ENCODE measurements around the gene MLX. TPM values are rescaled to one million over a fixed set of nuclear protein-coding genes. Genes with fewer than 3 reads are reported as not detected.
"Not testable (repeated sequence)": the region's sequence is repeated elsewhere in the genome, so short reads cannot be mapped to it uniquely, and the experiment has no call there.

Gene MLX
- total RNA-seq, 1 donor from 2014 or later, result 61.3 TPM

DNA sequence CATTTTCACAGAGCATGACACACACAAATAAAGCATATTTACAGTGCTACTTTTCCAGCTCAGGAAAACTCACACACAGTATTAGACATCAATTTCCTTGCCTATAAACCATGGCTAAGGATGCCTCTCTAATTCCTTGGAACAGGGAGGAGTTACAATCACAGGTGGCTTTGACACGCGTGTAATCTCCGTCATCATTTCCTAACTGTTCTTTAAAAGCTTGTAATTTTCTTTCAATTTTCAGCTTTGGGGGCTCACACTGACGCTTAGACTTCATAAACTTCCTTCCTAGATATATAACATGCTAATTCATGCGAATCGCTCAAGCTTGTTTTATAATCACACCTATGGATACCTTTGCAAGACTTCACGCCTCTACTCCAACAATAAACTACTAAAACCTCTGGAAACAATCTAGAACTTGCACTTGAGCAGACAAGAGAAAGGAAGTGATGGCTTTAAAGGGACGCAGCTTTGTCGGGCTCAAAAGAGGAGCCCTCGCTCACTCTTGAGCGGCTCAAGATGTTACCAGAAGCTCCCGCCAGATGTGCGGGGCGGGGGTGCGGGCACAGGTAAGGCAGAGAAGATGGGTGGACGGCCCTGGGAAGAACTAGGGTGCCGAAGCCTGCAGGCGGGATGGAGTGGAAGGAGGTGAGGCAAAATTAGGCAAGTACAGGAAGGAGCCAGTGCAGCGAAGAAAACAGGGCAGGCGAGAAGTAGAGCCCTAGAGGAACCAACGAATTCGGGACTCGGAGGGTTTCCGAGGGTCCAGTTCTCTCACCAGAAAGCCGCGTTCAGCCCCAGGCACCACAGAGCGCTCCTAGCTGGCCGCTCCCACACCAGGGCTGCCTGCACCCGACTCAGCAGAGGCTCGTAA is 41.6 kb downstream of the MLX start:
- TF ChIP-seq, protein P1, sequence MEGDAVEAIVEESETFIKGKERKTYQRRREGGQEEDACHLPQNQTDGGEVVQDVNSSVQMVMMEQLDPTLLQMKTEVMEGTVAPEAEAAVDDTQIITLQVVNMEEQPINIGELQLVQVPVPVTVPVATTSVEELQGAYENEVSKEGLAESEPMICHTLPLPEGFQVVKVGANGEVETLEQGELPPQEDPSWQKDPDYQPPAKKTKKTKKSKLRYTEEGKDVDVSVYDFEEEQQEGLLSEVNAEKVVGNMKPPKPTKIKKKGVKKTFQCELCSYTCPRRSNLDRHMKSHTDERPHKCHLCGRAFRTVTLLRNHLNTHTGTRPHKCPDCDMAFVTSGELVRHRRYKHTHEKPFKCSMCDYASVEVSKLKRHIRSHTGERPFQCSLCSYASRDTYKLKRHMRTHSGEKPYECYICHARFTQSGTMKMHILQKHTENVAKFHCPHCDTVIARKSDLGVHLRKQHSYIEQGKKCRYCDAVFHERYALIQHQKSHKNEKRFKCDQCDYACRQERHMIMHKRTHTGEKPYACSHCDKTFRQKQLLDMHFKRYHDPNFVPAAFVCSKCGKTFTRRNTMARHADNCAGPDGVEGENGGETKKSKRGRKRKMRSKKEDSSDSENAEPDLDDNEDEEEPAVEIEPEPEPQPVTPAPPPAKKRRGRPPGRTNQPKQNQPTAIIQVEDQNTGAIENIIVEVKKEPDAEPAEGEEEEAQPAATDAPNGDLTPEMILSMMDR (IDR thresholded peaks at IDR 0.05), result no peak
- peaks cover 20% of the 10 kb centered on the region for H3K36me3 ChIP-seq
- peak overlapping the region; percentile 94 for H3K4me3 ChIP-seq
- ATAC-seq (peak; percentile 65), DNase-seq (no peak)
- peaks cover 33% of the 10 kb centered on the region for H3K4me1 ChIP-seq
- peak overlapping the region; percentile 96 for H3K27ac ChIP-seq
- no peaks in the 10 kb centered on the region for H3K27me3 ChIP-seq
- no peaks in the 10 kb centered on the region for H3K9me3 ChIP-seq
- intact Hi-C loops (cut with DNase I), result no loop called here

DNA sequence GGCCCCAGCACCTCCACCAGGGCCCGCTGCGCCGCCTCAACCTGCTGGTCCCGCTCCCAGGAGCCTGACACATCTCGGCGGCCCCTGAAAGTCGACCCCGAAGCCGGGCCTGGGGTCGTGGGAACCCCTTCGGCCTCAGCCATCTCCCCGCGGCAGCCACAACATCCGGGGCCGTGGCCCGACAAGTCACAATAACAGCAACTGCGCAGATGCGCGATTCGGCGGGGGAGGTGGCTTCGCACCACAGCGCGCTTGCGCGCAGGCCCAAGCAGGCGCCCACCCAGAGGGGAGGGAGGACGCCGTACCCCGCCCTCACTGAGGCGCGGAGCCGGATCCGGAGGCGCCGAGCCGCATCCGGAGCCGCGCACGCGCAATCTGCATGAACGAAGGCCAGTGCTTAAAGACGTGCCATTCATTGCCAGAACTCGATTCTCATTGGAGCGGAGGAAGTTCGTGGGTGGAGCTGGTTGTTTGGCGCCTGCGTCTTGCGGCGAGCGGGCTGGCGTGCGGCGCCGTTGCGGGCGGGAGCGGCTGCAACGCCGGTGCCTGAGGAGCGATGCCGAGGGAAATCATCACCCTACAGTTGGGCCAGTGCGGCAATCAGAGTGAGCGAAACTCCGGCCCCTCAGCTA is 42.4 kb downstream of the MLX start, which contains the start of the genes RETREG3 and TUBG1:
RETREG3 (minus strand) TSS at position 193 of the 632 bp plus-strand sequence; CDS start at position 143, 50 bp downstream.
TUBG1 (plus strand) TSS at position 502 of the 632 bp plus-strand sequence; CDS start at position 557, 55 bp downstream.
- Histone ChIP-seq H3K27me3 (no peaks in the 10 kb centered on the region), H3K27ac (peak within 1 kb of the TSS; percentile 96), H3K4me1 (peaks cover 33% of the 10 kb centered on the region), H3K4me3 (peak within 1 kb of the TSS; percentile 94), H3K36me3 (peaks cover 26% of the 10 kb centered on the region), H3K9me3 (no peaks in the 10 kb centered on the region)
- ATAC-seq (peak; percentile 98), DNase-seq (peak; percentile 100)
- intact Hi-C loops (cut with DNase I), result no loop called here
- TF ChIP-seq, protein P1 (IDR thresholded peaks at IDR 0.05), result peak; percentile 53

DNA sequence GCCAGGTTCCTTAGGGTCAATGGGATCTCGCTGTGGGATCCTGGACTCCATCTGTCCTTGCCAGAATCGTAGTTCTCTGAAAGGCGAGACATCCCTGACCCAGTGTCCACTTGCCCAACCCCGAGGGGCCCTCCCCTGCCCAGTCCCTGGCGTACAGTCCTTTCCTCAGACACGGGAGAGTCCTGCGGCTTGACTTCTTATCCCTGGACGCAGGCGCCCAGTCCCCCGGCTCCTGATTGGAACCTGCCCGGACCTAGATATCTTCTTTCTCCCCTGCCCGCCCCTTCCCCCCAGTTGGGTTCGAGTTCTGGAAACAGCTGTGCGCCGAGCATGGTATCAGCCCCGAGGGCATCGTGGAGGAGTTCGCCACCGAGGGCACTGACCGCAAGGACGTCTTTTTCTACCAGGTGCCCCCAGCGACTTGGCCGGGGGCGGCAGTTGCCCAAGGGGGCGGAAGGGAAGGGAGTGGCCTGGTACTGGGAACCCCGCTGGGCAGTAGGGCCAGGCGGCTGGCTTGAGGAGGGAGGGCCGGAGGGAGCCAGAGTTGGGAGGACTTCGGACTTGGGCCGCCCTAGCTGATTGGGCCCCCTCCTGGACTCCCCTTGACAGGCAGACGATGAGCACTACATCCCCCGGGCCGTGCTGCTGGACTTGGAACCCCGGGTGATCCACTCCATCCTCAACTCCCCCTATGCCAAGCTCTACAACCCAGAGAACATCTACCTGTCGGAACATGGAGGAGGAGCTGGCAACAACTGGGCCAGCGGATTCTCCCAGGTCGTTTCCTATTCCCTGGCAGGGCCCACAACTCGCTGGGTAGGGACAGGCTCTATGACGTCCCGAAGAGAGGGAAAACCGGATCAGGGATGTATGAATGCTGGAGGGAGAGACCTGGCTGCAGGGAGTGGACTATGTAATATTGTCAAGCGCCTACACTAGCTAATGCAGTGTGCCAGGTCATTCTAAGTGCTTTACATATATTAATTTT is 43.2 kb downstream of the MLX start:
- Histone ChIP-seq H3K4me1 (peaks cover 33% of the 10 kb centered on the region), H3K27ac (peak overlapping the region; percentile 82), H3K36me3 (peaks cover 32% of the 10 kb centered on the region), H3K4me3 (peak overlapping the region; percentile 94)
- H3K27me3 ChIP-seq; intact Hi-C loops (cut with DNase I); H3K9me3 ChIP-seq: not testable (repeated sequence)
- peak; percentile 36 for ATAC-seq
- DNase-seq, result peak; percentile 35

DNA sequence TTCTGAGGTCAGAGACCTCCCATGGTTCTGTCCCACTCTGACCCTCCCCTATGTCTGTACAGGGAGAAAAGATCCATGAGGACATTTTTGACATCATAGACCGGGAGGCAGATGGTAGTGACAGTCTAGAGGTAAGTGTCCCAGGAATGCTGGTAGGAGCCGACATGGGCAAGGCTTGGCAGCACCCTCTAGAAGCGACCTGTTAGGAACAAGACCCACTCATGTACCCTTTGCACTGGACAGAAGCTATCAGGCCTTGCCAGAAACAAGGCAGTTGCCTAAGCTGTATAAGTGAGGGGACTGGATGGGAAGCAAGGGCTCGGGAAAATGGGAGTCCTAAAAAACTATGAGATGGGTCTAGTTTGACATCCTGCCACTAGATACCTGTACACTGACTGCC is 45.1 kb downstream of the MLX start:
- H3K36me3 ChIP-seq, result peaks cover 38% of the 10 kb centered on the region
- H3K27ac ChIP-seq, result no peak overlapping the region
- H3K27me3 ChIP-seq, result no peaks in the 10 kb centered on the region
- TF ChIP-seq, protein P1 (IDR thresholded peaks at IDR 0.05), result no peak
- H3K4me3 ChIP-seq, result no peak overlapping the region
- H3K4me1 ChIP-seq, result peaks cover 17% of the 10 kb centered on the region
- no peaks in the 10 kb centered on the region for H3K9me3 ChIP-seq
- intact Hi-C loops (cut with DNase I), result no loop called here
- peak; percentile 11 for DNase-seq
- no peak for ATAC-seq

DNA sequence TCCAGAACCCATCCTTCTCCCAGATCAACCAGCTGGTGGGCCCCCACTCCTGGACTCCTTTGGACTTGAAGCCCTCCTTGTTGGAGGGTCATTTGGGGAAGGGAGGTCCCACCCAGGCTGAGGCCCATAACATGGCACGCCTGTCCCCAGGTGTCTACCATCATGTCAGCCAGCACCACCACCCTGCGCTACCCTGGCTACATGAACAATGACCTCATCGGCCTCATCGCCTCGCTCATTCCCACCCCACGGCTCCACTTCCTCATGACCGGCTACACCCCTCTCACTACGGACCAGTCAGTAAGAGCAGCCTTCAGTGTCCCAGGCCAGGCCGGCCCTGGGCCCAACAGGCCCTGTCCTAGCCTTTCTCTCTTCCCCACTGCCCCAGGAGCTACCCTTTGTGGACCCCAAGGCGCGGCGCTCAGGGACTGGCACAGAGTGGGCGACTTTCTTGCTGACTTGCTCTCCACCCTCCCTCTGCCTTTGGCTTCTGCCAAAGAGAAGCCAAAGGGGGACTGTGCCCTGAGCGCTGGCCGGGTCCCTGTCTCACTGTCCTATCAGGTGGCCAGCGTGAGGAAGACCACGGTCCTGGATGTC is 46.9 kb downstream of the MLX start:
- Histone ChIP-seq H3K27ac (no peak overlapping the region), H3K4me1 (peaks cover 13% of the 10 kb centered on the region), H3K27me3 (no peaks in the 10 kb centered on the region), H3K36me3 (peaks cover 38% of the 10 kb centered on the region), H3K9me3 (no peaks in the 10 kb centered on the region), H3K4me3 (no peak overlapping the region)
- no peak for ATAC-seq
- peak; percentile 57 for DNase-seq
- TF ChIP-seq, protein P1 (IDR thresholded peaks at IDR 0.05), result no peak
- intact Hi-C loops (cut with DNase I), result no loop called here
